ENCODE measurements around the gene ELAVL3. TPM values are rescaled to one million over a fixed set of nuclear protein-coding genes. Genes with fewer than 3 reads are reported as not detected.

ELAVL3 gene
- total and polyA plus RNA-seq, 2 of the 8 experiments (the other 6 are each of a cell fraction or from before 2014, with no cell fraction given): 0.80 to 1.0 TPM

- TF ChIP-seq EP300 (IDR thresholded peaks at IDR 0.05; ENCODE audit: borderline replicate concordance in 1 of 2, low read depth in 2 of 2, low read length in 2 of 2) (no peak), ZNF274 (IDR thresholded peaks at IDR 0.05; ENCODE audit: borderline replicate concordance, extremely low read depth, low read length) (no peak), SP4 (IDR thresholded peaks at IDR 0.05; ENCODE audit: low read length) (no peak), SAP30 (IDR thresholded peaks at IDR 0.05; ENCODE audit: insufficient read depth, insufficient replicate concordance, low read length) (no peak), CHD7 (IDR thresholded peaks at IDR 0.05; ENCODE audit: insufficient replicate concordance, low read length) (no peak), HDAC6 (IDR thresholded peaks at IDR 0.05; ENCODE audit: low read depth, low read length) (no peak), SUZ12 (IDR thresholded peaks at IDR 0.05; ENCODE audit: low read length) (no peak)
Measured at GRCh38 chr19:11489378-11489777, 8.5 kb upstream of the ELAVL3 start (continued).
